OCI-LY7 (cell line): ENCODE results near the gene PHGDH.
"Not testable (repeated sequence)": the region's sequence is repeated elsewhere in the genome, so short reads cannot be mapped to it uniquely, and the experiment has no call there.

ENCODE experiments used
- CTCF ChIP-seq: fragments of 200-600 bp; sonication (generic); conservative IDR thresholded peaks from 2 replicates; pipeline ENCODE4 v1.5.1; 2014; ENCODE audit warnings: mild to moderate bottlenecking, antibody characterized with exemption, low read length, moderate library complexity, mixed read lengths
- EZH2phosphoT487 ChIP-seq: fragments of 200-600 bp; sonication (generic); IDR thresholded peaks from 2 replicates; pipeline ENCODE4 v1.6.1; 2018; ENCODE audit warnings: low read depth, borderline replicate concordance, mild to moderate bottlenecking, mixed run types, antibody characterized with exemption, low read length, moderate library complexity, mixed read lengths

GRCh38 chr1:119786046-119786445 lies 74.3 kb downstream of the PHGDH start:
- TF ChIP-seq CTCF, EZH2phosphoT487: not testable (repeated sequence)
